ENCODE measurements around the gene C20orf144.
A peak's percentile ranks its signal among the peaks of the same experiment; 100 is the strongest.

Gene C20orf144

DNA sequence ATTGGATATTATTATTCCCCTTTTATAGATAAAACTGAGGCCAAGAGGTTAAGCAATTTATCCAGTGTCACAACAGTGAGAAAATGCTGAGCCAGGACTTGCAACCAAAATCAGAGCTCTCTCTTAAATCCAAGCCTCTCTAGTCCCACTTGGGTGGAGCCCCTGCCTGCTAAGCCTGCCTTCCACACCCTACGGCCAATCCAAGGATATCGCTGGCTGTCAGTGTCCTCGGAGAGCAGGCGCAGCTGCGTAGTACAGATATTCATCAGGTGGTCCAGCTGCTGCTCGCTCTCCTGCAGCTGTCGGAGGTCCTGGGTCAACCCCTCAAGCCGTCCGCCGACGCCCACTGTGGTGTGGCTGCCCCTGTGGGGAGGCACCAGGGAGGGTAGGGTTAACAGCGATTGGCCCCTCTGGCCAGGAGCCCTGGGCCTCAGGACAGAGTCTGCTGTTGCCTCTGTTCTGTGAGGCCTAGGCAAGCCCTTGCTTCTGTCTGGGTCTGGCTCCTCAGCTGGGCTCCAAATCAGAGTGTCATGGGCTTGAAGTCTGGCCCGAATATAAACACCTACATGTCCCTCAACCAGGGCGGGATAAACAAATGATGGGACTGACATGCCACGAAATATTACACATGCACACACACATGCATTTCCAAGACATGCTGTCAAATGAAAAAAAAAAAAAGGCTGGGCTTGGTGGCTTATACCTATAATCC lies 16.0 kb downstream of the C20orf144 start:
- DNase-seq: no peak

DNA sequence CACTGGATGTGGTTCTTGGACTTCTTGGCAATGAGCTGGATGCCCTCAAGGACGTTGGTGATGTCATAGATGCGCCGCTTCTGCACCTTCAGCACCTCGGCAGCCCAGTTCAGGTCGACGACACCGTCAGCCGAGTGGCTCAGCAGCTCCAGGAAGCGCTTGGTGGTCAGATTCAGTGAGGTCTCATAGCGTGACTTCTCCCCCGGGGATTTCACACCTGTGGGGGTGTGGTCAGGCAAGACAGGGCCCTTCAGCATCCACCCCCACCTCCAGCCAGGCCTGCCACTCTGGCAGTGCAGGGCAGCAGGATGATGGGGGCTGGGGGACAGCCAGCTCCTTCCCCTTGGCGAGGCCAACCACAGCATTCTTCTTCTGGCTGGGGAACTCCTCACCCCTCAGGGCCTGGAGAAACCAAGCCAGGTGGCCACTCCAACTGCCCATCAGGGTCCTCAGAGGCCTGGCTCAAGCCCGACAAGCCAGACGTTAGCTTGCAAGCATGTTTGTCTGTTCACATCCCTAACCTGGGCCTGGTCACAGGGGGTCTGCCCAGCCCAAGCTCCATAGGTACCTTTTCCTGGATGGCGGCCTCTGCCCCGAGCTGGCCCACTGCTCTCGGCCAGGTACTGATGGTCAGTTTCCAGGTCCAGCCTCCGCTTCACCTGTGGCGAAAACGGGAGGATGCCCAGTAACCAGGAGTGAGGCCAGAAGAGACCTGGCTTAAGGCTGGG lies 17.8 kb downstream of the C20orf144 start:
- DNase-seq: peak; percentile 29

DNA sequence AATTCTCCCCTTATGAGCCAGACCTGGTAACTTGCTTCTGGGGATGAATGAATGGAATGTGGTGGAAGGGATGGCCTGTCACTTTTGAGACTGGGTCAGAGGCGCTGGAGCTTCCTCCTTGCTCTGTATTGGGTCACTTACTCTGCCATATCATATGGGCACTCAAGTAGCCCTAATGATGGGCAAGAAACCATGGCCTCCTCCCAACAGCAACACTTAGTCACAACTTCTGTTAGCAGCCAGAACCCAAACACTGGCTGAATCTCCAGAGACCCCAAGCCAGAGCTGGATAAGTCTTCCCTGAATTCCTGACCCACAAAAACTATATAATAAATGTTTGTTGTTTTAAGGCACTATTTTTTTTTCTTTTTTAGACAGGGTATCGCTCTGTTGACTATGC lies 18.6 kb downstream of the C20orf144 start:
- DNase-seq: no peak

DNA sequence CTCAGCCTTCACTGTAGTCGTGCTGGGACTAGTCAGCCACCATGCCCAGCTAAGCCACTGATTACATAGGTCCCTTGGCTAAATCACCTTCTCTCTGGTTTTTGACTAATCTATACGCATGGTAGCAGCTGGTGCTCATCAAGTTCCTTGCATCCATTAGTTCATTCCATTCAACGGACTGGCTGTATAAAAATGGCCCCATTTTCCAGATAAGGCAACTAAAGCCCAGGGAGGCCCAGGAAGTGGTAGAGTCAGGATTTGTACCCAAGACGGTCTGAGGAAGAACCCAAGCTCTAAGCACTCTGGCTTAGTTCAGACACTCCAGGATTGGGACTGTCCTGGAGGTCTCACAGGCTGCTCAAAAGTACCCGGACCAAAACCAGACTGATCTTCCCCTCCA lies 19.2 kb downstream of the C20orf144 start:
- no peak for DNase-seq

GRCh38 chr20:33681728-33682353 lies 19.7 kb downstream of the C20orf144 start:
- no peak for DNase-seq

DNA sequence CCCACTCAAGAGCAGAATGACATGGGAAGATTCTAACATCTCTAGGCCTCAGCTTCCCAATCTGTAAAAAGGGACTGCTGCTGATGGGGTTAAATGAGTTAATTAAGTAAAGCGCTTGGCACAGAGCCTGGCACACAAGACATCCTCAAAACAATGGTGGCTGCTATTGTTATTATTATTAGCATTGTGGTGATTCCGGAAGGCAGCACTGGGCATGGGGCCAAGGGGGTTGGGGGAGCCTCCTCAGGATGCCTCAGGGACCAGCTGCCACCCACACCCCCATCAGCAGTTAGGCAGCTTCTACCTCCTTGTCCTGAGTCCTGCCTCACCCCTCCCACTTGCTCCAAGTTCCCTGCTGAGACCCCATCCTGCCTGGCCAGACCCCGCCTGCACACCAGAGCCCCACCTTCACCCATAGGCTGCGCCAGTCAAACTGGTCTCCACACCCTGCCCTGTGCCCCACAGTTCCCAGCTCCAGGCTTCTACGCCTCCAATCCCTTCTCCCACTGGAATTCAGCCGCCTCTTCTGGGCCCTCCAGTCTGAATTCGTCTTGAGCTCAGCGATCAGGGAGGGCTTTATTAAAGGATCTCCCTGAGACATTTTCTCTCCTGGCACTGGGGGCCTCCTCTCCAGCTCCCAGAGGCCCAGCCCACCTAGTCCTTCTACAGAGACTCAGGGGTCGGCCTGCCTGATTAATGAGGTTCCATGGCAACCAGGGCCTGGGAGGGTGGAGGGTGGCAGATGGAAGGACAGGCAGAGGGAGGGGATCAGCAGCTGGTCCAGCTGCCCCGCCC lies 22.6 kb downstream of the C20orf144 start:
- no peak for DNase-seq

GRCh38 chr20:33685328-33686099 lies 23.4 kb downstream of the C20orf144 start:
- DNase-seq: no peak

GRCh38 chr20:33686100-33686983 lies 24.2 kb downstream of the C20orf144 start, which contains the start of gene E2F1:
E2F1 (minus strand) TSS chr20:33686385; CDS start chr20:33686264, 121 bp downstream.
- DNase-seq: peak; percentile 93

DNA sequence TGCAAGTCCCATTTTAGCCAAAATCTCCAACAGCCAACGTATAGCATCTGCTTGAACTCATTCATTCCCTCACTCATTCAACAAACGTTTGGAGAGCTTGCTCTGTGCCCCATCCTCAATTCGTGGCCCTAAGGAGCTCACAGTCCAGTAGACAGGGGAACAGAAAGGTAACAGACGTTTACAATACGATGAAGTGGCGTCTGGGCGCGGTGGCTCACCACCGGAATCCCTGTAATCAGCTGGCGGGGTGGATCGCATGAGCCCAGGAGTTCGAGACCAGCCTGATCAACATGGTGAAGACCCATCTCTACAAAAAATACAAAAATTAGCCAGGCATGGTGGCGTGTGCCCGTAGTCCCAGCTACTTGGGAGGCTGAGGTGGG lies 24.8 kb downstream of the C20orf144 start:
- no peak for DNase-seq

DNA sequence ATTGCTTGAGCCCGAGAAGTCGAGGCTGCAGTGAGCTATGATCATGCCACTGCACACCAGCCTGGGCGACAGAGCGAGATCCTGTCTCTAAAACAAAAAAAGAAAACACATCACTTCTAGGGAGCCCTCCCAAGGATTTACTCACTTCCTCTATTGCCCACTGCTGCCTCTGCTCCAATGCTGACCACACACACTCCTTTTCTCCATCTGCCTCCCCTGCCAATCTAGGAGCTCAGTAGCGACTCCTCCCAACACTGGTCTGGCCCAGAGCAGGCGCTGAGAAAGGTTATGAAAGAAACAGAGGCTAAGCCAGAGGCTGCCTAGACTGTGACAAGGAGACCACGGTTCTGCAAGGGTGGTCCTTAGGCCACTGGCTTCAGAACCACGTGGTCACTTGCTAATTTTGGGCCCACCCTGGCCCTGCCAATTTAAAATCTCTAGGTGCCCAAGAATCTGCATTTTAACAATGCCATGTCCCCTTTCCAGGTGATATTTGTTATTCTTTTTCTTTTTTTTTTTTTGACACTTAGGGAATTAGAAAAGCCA lies 25.3 kb downstream of the C20orf144 start:
- no peak for DNase-seq

GRCh38 chr20:33687993-33688937 lies 26.1 kb downstream of the C20orf144 start:
- DNase-seq: no peak

DNA sequence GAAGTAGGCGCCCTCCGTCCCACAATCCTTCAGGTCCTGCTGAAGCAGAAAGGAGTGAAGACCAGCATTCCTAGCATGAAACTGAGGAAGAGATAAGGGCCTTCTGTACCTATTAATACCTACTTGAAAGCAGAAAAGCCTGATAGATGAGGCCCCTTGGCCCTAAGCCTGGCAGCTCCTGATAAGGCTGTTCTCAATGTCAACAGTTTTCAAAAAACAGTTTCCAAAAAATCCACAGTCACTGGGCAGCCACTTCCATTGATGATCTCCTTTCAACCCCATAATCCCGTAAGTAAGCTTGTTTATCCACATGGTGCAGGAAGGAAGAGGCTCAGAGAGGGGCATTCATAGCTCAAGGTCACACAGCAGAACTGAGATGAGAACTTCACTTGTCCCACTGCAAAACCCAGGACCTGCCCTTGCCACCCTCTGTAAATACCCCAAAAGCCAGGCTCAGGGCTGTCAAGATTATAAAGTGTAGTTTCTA lies 26.9 kb downstream of the C20orf144 start:
- no peak for DNase-seq

DNA sequence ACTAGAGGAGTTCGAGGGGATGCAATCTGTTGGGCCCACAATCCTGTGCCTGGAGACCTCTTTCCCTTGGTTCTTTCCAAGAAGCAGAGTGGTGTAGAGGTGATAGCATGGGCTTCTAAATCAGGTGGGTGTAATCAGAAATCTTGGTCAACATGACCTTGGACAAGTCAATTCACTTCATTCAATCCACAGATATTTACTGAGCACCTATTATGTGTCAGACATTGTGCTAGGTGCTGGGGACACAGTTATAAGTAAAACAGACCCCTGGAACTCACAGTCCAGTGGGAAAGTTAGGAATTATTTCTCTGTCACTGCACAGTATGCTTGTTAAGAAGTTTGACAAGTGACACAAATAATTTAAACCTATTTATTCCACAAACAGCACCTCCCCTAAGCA lies 27.4 kb downstream of the C20orf144 start:
- DNase-seq: no peak

GRCh38 chr20:33689973-33690372 lies 27.8 kb downstream of the C20orf144 start:
- DNase-seq: peak; percentile 63

GRCh38 chr20:33693289-33693688 lies 31.2 kb downstream of the C20orf144 start:
- DNase-seq: no peak

DNA sequence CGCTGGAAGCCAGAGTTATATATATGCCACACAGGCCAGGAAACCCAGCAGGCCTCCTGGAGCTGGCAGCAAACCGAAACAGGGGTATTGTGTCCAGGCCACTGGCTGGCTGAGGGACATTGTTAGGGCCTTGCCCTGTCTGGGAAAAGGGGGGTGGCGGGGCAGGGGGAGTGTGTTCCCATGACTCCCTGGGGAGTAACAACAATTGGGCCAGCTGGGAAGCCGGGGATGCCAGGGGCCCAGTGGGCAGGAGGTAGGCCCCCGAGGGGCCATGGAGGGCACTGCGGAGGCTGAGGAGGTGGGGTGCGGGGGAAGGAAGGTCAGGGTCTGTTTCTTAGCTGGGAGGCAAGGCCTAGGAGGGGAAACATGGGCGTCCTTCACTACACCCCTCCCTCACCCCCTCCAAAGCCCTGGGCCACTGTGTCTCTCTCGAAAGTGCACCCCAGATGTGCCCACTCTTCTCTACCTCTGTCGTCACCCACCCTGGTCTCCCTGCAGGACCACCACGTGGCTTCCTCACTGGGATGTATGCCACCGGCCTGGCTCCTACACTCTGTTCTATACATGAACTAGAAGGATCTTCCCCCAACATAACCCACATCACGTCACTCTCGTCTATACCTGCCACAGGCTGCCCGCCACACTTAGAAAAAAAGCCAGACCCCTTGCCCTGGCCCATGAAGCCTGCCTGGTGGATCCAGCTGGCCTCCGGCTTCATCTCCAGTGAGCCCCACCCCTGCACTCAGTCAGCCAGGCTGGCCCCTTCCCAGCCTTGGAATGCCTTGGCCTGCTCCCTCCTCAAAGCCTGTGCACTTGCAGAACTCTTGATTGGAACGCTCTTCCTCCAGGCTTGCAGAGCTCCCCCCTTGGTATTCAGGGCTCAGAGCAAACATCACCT lies 31.9 kb downstream of the C20orf144 start:
- DNase-seq: no peak

DNA sequence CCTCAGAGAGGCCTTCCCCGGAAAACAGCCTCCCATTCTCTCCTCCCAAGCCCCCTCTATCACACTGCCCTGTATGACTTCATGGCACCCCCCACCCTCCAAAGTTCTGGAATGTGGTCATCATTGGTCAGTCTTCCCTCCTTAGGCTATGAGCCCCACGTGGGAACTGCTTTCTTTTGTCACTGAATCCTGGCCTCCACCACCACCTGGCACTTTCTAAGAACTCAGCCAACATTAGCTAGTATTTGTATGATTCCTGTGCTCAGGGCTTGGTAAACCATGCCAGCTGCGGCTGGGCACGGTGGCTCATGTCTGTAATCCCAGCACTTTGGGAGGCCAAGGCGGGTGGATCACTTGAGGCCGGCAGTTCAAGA lies 32.5 kb downstream of the C20orf144 start:
- DNase-seq: no peak

- DNase-seq: no peak
These were observed 34.3 kb downstream of the C20orf144 start for GRCh38 chr20:33696448-33696847.

- DNase-seq: no peak
These were observed 35.0 kb downstream of the C20orf144 start for GRCh38 chr20:33697129-33697528.
